Activated T-cell treated with anti-CD3 and anti-CD28 coated beads for 1 hour (primary cell): ENCODE measurements around the gene PODXL.

ENCODE experiments used
- DNase-seq: peaks from one replicate; pipeline ENCODE4 v3.0.0-alpha.2; 2020; ENCODE audit warnings: low read depth

Gene PODXL

DNA sequence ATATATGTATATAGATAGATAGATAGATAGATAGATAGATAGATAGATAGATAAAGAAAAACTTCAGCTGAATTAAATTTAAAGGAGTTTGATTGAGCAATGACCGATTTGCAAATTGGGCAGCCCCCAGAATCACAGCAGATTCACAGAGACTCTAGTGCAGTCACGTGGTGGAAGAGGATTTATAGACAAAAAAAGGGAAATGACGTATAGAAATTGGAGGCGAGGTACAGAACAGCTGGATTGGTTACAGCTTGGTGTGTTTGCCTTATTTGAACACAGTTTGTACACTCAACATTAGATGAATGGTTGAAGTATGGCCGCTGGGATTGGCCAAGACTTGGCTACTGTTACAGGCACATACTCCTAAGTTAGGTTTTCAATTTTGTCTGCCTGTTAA is 8.2 kb upstream of the PODXL start:
- no peak for DNase-seq

GRCh38 chr7:131563918-131564317 is 7.5 kb upstream of the PODXL start:
- DNase-seq = no peak

DNA sequence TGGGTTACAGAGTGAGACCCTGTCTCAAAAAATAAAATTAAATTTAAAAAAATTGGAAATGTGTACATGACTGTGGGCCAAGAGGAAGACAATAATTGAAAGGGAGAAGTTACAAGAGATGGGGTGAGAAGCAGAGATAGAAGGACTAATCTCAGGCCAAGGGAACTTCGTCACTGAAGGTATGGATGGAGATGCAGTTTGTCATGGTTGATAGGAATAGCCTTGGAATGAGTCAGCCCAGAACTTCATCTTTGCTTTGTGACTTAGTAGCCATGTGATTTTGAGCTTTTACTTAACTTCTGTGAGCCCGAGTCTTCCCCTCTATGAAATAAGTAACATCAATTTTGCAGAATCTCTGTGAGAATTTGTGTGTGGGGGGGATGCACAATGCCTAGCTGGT is 6.5 kb upstream of the PODXL start:
- no peak for DNase-seq

DNA sequence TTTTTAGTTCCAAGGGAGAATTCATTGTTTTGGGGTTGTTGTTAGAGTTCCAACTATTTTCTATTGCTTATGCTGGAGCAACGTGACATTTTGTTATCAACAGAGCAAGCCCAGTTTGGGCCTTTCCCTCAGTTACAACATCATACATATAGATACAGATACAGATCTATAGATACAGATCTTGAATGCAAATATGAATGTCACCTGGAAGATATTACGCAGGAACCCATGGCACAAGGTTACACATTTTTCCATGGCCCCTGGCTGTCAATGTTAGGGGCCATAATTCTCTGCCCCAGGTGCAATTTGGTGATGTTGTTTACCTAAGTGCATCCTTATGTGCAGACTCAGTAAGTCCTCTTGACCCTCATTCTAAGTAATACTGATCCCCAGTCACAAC is 3.6 kb upstream of the PODXL start:
- no peak for DNase-seq

- DNase-seq = no peak
Observed at GRCh38 chr7:131557652-131558385, 1.4 kb upstream of the PODXL start.

DNA sequence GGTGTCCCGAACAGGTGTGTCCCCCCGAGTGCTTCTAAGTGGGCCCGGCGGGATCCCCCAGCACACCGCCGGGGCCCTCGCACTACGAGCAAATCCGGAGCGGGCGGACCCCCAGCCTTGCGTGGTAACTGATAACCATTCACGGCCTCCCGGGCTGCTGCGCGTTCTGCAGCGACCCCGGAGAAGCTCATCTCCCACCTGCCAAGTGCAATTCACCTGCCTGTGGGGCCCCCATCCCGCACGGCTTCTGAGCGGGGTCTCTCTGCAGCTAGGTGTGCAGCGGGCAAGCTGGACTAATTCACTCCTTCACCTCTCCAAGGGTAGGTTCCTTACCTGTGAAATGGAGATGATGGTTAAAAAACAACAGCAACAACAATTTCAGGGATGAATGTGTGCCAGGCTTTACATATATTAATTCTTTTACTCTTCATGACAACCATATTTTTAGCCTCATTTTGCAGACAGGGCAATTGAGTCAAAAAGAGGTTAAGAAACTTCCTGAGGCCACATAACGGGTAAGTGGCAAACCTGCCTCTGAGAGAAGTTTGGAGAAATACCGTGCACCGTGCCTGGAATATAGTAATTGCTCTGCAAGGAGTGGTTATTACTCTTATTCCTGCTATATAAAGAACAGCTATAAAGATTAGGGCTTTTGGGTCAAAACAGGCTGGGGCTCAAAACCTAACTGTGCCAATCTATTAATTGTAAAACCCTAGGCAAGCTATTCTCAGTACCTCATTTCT is 652 bp upstream of the PODXL start:
- no peak for DNase-seq

- DNase-seq = no peak
Observed at GRCh38 chr7:131555552-131556052, 826 bp downstream of the PODXL start.

DNA sequence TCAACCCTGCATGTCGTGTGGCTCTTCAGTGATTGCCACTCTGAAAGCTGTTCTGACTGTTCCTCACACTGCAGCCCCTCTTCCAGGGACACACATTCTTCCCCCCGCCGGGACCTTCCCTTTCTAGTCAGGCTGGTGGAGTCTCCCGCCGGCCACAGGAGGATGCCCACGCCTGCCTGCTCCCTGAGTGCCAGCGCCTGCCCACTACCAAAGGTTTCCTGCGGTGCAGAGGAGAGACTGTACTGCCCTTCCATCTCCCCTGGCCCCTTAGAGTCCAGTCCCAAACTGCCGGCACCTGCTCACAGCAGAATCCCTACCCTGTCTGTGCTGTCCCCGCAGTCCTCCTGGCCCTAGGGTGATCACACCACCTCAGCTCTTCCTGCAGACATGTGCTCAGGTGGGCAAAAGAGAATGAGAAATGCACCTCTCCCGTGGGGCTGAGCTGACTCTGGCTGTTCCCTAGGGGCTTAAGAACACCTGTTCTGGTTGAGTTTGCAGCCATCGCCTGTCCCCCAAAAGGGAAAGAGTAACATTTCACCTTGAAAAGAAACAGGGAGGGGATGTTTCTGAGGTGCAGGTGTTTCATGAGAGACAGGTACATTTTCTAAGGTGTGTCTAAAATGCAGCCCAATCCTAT is 1.4 kb downstream of the PODXL start:
- no peak for DNase-seq

DNA sequence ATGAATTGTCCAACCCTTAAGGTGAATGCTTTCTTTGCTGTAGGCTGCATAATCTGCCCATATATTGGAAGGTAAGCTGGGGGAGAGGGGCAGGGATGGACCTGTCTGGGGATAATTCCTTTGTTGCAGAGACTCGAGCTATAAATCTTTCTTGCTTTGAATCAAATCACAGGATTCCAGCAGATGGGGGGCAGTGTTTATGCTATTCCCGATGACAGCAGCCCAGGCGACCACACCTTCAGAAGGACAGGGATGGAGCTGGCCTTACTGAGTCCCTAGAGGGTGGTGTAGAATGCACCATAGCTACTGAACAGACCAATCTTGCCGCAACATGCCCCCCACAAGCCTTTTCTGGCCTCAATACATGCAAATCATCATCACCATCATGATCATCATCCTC is 2.5 kb downstream of the PODXL start:
- no peak for DNase-seq

- DNase-seq = no peak
Observed at GRCh38 chr7:131552053-131552452, 4.4 kb downstream of the PODXL start.

- DNase-seq = no peak
Observed at GRCh38 chr7:131550846-131551245, 5.6 kb downstream of the PODXL start.

GRCh38 chr7:131548371-131548770 is 8.1 kb downstream of the PODXL start:
- DNase-seq = no peak

GRCh38 chr7:131547589-131547988 is 8.8 kb downstream of the PODXL start:
- no peak for DNase-seq

GRCh38 chr7:131546583-131547141 is 9.8 kb downstream of the PODXL start:
- DNase-seq = no peak

DNA sequence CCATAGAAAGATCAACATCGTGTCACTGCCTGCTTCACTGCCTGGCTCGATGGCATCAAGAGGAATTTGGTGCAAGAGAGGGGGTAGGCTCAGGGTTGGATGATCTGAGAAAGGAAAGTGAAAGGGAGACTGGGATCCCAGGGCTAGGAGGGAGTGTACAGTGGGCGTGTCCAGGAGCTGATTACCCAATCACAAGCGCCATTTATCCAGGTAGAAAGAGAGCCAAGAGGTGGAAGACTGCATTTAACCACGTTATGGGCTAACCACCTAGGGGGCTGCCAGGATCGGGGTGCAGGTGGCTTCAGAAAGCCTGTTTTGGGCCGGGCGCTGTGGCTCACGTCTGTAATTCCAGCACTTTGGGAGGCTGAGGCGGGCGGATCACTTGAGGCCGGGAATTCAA is 10.3 kb downstream of the PODXL start:
- no peak for DNase-seq

DNA sequence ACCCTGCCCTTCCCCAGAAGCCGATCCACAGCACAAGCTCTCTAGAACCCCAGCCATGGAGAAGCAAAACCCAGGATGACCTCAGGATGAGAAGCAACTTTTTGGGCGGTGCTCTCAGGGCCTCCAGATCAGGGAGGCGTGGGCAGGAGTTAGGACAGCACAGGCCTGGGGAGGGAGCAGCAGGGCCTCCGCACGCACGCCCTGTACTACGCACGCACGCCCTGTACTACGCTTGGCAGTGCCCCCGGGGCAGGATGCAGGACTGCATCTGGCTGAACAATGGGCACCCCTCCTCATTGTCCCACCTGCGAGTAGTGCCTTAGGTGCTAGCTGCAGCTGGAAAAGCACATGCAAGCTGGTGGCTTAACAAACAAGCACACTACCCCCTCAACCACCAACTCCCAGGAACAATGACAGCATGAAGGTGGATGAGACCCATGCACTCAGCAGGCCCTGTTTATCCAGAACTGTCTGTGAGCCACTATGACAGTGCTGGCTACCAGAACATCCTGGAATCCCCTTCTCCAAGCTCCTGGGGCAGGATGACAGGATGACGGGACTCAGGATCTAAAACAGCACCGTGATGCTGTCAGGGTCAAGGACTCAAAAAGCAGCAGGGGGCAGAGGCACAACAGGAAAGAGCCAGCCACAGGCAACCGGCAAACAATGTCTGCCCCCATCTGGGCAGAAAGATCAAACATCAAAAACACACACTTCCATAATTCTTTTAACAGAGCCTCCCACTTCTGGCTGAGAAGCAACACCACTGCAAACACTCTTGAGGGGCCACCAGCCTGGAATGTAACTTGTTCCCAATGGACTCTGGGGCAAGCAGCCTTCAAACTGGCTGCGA is 11.8 kb downstream of the PODXL start:
- no peak for DNase-seq

DNA sequence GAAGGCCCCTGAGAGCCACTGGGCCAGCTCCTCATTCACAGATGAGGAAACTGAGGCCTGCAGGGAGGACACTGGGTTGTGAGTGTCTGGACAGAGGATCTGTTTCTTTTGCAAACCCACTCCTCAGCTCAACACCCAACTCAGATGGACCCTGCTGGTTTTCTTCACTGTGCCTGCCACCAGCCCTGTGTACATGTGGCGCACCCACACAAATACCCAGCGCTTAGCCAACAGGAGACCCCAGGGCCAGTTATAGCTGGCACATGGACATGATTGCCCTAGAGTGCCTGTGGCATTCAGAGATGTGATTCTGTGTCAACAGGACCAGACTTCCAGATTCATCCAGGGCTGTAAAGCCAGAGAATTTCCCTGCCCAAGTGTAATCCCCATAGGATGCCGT is 12.4 kb downstream of the PODXL start:
- no peak for DNase-seq

GRCh38 chr7:131543298-131543697 is 13.1 kb downstream of the PODXL start:
- DNase-seq = no peak

- no peak for DNase-seq
Observed at GRCh38 chr7:131540491-131541162, 15.8 kb downstream of the PODXL start.

- DNase-seq = no peak
Observed at GRCh38 chr7:131538813-131539179, 17.6 kb downstream of the PODXL start.

DNA sequence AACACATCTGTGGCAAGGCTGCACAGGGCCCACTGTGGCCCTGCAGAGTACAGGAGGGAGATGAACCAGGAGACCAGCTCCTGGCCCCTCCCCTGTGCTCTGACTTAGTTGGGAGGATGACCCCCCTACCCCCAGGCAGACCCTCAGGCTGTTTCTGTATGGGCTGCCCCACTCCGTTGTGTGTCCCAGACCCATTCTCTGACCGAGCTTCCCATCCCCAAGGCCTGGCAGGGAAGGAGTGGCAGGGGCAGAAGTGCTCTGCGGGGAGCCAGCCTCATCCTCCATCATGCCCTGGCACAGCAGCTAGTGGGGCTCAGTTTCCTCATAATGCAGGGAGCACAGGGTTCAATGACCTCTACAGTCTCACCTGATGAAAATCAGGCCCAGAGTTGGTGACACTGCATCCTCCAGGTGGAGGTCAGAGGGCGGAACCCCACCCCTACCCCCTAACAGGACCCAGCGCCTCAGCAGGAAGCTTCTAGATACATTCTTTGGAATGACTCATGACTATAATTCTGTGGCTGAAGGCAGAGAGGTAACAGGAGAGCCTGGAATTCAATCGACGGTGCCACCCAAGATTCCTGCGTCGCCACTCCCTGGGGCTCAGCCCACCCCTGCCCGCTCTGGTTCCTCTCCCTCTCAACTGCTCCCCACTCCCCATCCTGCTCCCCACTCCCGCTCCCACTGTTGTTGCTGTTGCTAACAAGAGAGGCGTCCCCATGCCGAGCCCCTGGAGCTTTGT is 18.2 kb downstream of the PODXL start:
- no peak for DNase-seq
